Motor neuron (in vitro differentiated cells): ENCODE results near the gene RHOBTB3. TPM values are rescaled to one million over a fixed set of nuclear protein-coding genes. Genes with fewer than 3 reads are reported as not detected.

Source experiments
- ATAC-seq, 8 experiments: fragments of 200-7000 bp; cut with Tn5 transposase; replicated peaks in 6 of 8; 2 replicates each; pipeline ENCODE4 v1.8.0; 2021; ENCODE audit warnings: mild to moderate bottlenecking in 8 of 8, moderate library complexity in 8 of 8
- H3K27ac ChIP-seq, 2 donors: fragments of 250-450 bp; sonication (Bioruptor Pico); 2 replicates each; pipeline ENCODE4 v1.9.0; 2021; ENCODE audit warnings: antibody characterized with exemption in 2 of 2, mild to moderate bottlenecking in 2 of 2, moderate library complexity in 1 of 2
- H3K4me1 ChIP-seq, 2 donors: fragments of 250-450 bp; sonication (Bioruptor Pico); replicated peaks in 1 of 2; 2 replicates each; pipeline ENCODE4 v1.6.1; 2021; ENCODE audit warnings: antibody characterized with exemption in 2 of 2, mild to moderate bottlenecking in 2 of 2, moderate library complexity in 1 of 2
- H3K4me3 ChIP-seq, 5 donors: fragments of 250-450 bp; sonication (Bioruptor Pico); 2 replicates each; pipeline ENCODE4 v1.9.0; 2021; ENCODE audit warnings: antibody characterized with exemption in 5 of 5, mild to moderate bottlenecking in 5 of 5, moderate library complexity in 4 of 5
- WGBS, 10 experiments: fragments of 450-650 bp; shearing (Covaris generic); methylation state at CpG; one replicate each; pipeline ENCODE4 v1.0.0; 2022; 5-methylcytosine and 5-hydroxymethylcytosine counted together
- in situ Hi-C, 9 experiments: fragments of 400-800 bp; cut with MboI; loops; one replicate each; pipeline ENCODE4 v1.15.0; 2021; ENCODE audit warnings: low sequenced_read_pairs in 9 of 9, low pct_unique_long_range_greater_than_20kb in 2 of 9; ENCODE audit not compliant: unreplicated experiment in 9 of 9
- total RNA-seq, 8 experiments: library from RNA; unstranded; fragments of 300-600 nt; gene quantifications; 2 replicates each; pipeline versions ENCODE4 v1.2.3 to v1.2.4, GENCODE V29; 2022

Gene RHOBTB3
- total RNA-seq, 8 experiments from 2014 or later = 28.4 to 296 (median 59.4) TPM

GRCh38 chr5:95791751-95792150 lies 60.6 kb downstream of the RHOBTB3 start:
- H3K4me3 ChIP-seq = no peak overlapping the region
- in situ Hi-C loops = no loop called here
- WGBS, 10 experiments = 89 to 100% (median 94%) methylated on average over 1 to 6 of the region's 6 CpGs; no CpG with 5 or more reads in 2 of the 10 experiments
- no peak for ATAC-seq
- no peak overlapping the region for H3K27ac ChIP-seq
- H3K4me1 ChIP-seq = no peaks in the 10 kb centered on the region

GRCh38 chr5:95794070-95794516 lies 63.0 kb downstream of the RHOBTB3 start:
- no peak overlapping the region for H3K27ac ChIP-seq
- 37 to 100% (median 71%) methylated on average over 1 to 3 of the region's 3 CpGs for WGBS, 10 experiments
- in situ Hi-C loops = no loop called here
- no peak overlapping the region for H3K4me3 ChIP-seq
- H3K4me1 ChIP-seq = no peaks in the 10 kb centered on the region
- no peak for ATAC-seq

DNA sequence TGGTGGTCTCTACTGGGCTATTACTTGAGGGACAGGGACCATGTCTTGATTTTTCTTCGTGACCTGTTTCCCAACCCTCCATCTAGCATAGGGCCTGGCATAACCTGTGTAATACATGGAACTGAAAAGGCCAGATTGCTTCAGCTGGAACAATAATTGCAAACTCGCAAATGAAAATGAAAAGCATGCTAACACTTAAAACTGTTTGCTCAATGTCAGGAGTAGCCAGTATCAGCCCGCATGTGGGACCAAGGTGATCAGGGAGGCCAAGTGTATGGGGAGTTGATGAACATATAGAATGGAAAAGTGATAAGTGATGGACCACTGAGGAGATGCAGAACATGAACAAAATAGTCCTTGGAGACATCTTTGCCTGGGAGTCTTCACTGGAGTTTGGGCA lies 66.2 kb downstream of the RHOBTB3 start:
- Histone ChIP-seq H3K4me1 (no peaks in the 10 kb centered on the region), H3K4me3 (no peak overlapping the region), H3K27ac (no peak overlapping the region)
- in situ Hi-C loops = no loop called here
- no peak for ATAC-seq
- WGBS, 10 experiments = 88 to 100% (median 96%) methylated on average over 1 to 3 of the region's 3 CpGs; no CpG with 5 or more reads in 3 of the 10 experiments

DNA sequence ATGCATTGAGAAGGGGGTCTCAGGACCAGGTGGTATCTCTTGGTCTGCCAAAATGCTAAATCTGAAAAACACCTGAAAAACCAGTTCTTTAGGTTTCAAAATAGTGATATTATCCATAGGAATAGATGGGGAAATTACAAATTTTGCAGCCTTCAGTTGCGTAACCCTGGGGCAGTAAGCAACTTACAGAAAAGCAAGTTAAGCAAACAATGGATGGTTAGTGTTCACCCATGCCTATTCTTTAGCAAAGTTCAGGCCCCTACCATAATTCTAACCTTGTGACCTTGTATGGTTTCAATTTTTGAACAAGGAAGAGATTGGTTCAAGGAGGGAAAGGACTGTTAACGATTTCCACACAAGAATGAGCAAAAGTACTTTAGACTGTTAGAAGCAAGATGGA lies 66.9 kb downstream of the RHOBTB3 start:
- H3K27ac ChIP-seq = no peak overlapping the region
- no peaks in the 10 kb centered on the region for H3K4me1 ChIP-seq
- no peak overlapping the region for H3K4me3 ChIP-seq
- no peak for ATAC-seq
- in situ Hi-C loops = no loop called here
- 92 to 100% (median 100%) methylated on average over 1 to 2 of the region's 2 CpGs; no CpG with 5 or more reads in 1 of the 10 experiments for WGBS, 10 experiments

DNA sequence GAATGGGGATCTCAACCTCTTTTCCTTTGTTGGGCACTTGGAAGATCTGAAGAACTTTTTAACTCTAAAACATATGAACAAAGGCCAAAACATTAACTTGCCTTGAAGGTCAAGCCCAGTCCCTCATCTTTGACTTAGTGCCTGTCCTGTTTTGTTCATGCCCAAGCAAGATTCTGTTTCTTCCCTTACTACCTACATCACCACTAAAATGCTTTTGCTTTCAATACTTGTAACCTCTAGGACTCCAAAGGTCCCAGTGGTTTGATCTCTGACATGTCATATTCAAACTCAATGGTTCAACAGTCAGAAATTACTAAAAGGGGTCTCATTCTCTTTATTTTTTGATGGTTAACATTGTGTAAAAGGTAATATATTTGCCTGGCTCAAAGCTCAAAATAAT lies 67.4 kb downstream of the RHOBTB3 start:
- no peak for ATAC-seq
- no peaks in the 10 kb centered on the region for H3K4me1 ChIP-seq
- H3K4me3 ChIP-seq = no peak overlapping the region
- H3K27ac ChIP-seq = no peak overlapping the region
- in situ Hi-C loops = no loop called here

DNA sequence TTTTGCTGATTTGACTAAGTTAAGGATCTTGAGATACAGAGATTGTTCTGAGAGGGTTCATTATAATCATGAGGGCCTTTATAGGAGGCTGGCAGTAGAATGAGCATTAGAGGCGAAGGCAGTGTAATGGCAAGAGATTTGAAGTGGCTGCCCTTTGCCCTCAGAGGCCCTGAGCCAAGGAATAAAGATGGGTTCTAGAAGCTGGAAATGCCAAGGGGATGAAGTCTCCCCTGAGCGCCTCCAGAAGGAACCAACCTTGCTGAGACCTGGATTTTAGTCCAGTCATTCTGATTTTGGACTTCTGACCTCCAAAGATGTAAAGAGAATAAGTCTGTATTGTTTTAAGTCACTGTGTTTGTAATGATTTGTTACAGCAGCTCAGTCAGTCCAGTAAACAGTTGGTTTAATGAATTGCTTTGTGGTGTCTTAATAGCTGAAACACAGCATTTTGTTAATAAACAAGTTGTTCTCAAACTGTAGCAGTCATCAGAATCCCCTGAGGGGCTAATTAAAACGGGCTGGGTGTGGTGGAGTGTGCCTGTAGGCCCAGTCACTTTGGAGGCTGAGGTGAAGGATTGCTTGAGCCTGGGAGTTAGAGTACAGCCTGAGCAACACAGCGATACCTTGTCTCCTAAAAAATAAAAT lies 68.2 kb downstream of the RHOBTB3 start:
- H3K27ac ChIP-seq = no peak overlapping the region
- WGBS, 10 experiments = 65 to 100% (median 92%) methylated on average over 1 to 3 of the region's 4 CpGs
- H3K4me1 ChIP-seq = no peaks in the 10 kb centered on the region
- in situ Hi-C loops = no loop called here
- H3K4me3 ChIP-seq = no peak overlapping the region
- ATAC-seq = peak in 1 of 8 experiments; percentile 33

DNA sequence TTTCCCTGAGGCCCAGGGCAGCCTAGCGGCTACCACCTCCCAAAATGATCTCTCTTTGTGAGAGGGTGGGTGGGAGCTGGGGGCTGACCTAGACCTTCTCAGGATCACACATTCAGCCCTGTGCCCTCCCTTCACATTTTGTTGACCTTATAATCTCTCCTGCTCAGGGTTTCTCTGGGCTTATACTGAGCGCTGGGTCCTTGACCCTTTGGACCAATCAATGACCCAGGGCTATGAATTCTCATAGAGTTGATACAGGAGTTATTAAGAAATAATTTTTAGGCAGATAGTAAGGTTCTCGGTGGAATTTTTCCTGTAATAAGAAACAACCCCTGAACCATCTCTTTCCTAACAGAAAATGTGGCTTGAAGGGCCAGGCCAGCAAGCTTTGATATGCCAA lies 69.4 kb downstream of the RHOBTB3 start:
- no peak for ATAC-seq
- Histone ChIP-seq H3K4me3 (no peak overlapping the region), H3K4me1 (no peaks in the 10 kb centered on the region), H3K27ac (no peak overlapping the region)
- 91 to 100% (median 100%) methylated on average over 1 to 3 of the region's 3 CpGs for WGBS, 10 experiments
- in situ Hi-C loops = no loop called here

- ATAC-seq = no peak
- in situ Hi-C loops = no loop called here
- no peaks in the 10 kb centered on the region for H3K4me1 ChIP-seq
- 25 to 100% (median 75%) methylated on average over 1 to 2 of the region's 2 CpGs for WGBS, 10 experiments
- no peak overlapping the region for H3K27ac ChIP-seq
- no peak overlapping the region for H3K4me3 ChIP-seq
These were observed 70.4 kb downstream of the RHOBTB3 start for GRCh38 chr5:95801532-95801931.

DNA sequence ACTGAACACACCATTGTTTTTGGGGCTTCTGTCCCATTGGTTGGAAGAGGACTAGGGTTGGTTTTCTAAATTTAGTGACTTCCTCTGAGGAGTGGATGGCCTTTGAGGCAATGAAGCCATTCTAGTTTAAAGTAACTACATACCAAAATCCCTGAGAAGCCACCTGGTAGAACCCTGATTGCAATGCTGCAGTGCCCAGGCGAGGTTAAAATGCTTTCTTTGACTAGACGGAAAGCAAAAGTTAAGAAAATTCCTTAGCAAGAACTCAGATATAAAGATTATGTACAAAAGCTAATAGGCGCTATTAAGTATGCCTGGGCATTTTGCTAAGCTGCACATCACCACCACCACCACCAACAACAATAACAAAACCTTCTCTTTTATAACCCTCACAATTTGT lies 70.8 kb downstream of the RHOBTB3 start:
- no peak for ATAC-seq
- in situ Hi-C loops = no loop called here
- WGBS, 10 experiments = 83 to 100% (median 100%) methylated on average over 1 to 3 of the region's 3 CpGs; no CpG with 5 or more reads in 1 of the 10 experiments

DNA sequence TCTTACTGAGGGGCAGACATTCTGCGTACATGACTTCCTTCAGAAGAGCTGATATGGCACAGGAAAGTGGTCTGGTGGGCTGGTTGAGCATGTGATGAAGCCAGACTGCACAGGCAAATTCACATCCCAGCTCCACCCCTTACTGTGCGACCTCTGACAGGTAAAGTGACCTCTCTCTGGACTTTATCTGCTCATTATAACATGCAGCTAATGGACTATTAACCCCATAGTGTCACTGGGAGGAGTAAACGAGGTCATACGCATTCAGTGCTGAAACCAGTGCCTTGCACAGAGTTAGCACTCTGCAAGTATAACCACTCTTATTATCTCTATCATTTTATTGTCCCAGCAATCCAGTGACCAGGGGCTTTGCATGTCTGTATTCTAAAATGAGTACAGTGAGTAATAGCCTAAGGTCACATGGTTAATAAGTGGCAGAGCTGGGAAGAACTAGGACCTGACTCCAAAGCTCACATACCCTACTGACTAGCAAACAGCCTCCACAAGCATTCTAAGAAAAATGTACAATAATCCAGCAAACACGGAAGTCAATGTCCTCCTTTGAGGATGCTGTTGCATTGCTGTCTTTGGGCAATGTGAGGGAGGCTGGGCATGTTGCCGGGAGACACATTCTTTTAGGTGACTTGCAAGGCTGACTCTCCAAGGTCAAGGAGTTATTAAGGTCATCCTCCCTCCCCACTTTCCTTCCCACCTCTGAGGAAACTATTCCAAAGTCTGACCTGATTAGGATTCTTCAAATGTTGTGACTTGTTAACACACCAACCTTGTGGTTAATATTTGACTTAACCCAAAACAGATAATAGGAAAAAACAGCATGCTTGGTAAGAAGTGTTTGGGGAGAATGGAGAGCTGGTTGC lies 72.4 kb downstream of the RHOBTB3 start:
- peak in 4 of 8 experiments; percentile 37 to 58 (median 44) for ATAC-seq
- 63 to 94% (median 79%) methylated on average over 2 to 5 of the region's 6 CpGs; no CpG with 5 or more reads in 1 of the 10 experiments for WGBS, 10 experiments

More for the DNA sequence above, 70.8 kb downstream of the RHOBTB3 start:
- Histone ChIP-seq H3K27ac (no peak overlapping the region), H3K4me1 (no peaks in the 10 kb centered on the region), H3K4me3 (no peak overlapping the region)

GRCh38 chr5:95804736-95805539 lies 73.8 kb downstream of the RHOBTB3 start:
- Histone ChIP-seq H3K27ac (no peak overlapping the region), H3K4me3 (no peak overlapping the region), H3K4me1 (no peaks in the 10 kb centered on the region)
- 58 to 100% (median 86%) methylated on average over 1 to 6 of the region's 6 CpGs; no CpG with 5 or more reads in 1 of the 10 experiments for WGBS, 10 experiments
- in situ Hi-C loops = no loop called here
- ATAC-seq = peak in 1 of 8 experiments; percentile 36

More for the DNA sequence above, 72.4 kb downstream of the RHOBTB3 start:
- Histone ChIP-seq H3K4me3 (no peak overlapping the region), H3K4me1 (no peaks in the 10 kb centered on the region), H3K27ac (no peak overlapping the region)
- in situ Hi-C loops = no loop called here

DNA sequence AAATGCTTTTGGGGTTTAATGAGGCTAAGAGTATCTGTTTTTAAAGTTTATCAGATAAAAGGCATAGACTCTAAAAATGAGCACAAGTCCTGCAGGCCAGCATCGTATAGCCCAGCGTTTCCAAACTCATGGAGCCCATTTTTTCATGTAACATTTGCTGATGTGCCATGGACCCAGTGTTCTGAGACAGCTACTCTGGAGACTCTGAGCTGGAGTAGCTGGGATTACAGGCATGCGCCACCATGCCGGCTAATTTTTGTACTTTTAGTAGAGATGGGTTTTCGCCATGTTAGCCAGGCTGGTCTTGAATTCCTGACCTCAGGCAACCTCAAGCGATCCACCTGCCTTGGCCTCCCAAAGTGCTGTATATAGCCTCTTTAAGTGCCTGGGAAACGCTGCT lies 75.6 kb downstream of the RHOBTB3 start:
- no peak overlapping the region for H3K4me3 ChIP-seq
- in situ Hi-C loops = no loop called here
- no peak for ATAC-seq
- H3K4me1 ChIP-seq = no peaks in the 10 kb centered on the region
- 80 to 100% (median 88%) methylated on average over 2 to 7 of the region's 7 CpGs; no CpG with 5 or more reads in 2 of the 10 experiments for WGBS, 10 experiments
- H3K27ac ChIP-seq = no peak overlapping the region
